PFSK-1 (cell line): ENCODE measurements around the gene SQSTM1.

Source experiments
- FOXP2 ChIP-seq: optimal IDR thresholded peaks from 2 replicates; pipeline ENCODE3; 2011; ENCODE audit warnings: borderline replicate concordance, control low read depth, inconsistent platforms; ENCODE audit not compliant: insufficient read depth; ENCODE audit errors: extremely low read length, extremely low read depth
- POLR2AphosphoS5 ChIP-seq: IDR thresholded peaks from 2 replicates; pipeline ENCODE4 v1.6.1; 2012; ENCODE audit warnings: low read depth, mild to moderate bottlenecking, control low read depth, low read length, moderate library complexity
- SIN3A ChIP-seq: IDR thresholded peaks from 2 replicates; pipeline ENCODE4 v1.6.1; 2012; ENCODE audit warnings: mild to moderate bottlenecking, low read length, moderate library complexity, borderline replicate concordance; ENCODE audit not compliant: insufficient read depth
- TAF1 ChIP-seq: IDR thresholded peaks from 2 replicates; pipeline ENCODE4 v1.6.1; 2012; ENCODE audit warnings: low read length, control low read depth, borderline replicate concordance; ENCODE audit not compliant: insufficient read depth
- TF ChIP-seq, protein P1 (sequence below), 2 experiments: IDR thresholded peaks; 2 replicates each; pipeline versions ENCODE4 v1.6.1 to v1.8.0; 2011 to 2012; ENCODE audit warnings: low read depth in 2 of 2, low read length in 2 of 2, control low read depth in 1 of 2, inconsistent platforms in 1 of 2, mild to moderate bottlenecking in 1 of 2, moderate library complexity in 1 of 2; ENCODE audit not compliant: insufficient read depth in 1 of 2

Gene SQSTM1

DNA sequence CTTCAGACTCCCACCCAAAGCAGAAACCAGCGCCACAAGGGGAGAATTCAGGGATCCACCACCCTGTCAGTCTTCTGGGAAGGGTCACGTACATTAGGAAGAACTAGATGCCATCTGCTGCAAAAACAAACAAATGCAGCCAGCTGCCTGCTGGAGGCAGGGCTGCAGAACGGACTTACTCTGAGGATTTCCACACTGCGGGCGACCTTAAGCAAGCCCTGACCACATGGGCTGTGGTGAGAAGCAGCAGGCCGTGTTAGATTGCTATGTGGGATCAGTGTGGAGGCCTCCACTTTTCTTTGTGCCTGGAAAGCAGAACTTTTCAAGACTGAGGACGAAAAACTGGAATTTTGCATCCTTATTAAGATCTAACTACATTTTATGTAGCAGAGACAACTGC lies 40.3 kb upstream of the SQSTM1 start:
- TF ChIP-seq TAF1 (no peak), SIN3A (no peak), POLR2AphosphoS5 (no peak)
- TF ChIP-seq, protein P1, sequence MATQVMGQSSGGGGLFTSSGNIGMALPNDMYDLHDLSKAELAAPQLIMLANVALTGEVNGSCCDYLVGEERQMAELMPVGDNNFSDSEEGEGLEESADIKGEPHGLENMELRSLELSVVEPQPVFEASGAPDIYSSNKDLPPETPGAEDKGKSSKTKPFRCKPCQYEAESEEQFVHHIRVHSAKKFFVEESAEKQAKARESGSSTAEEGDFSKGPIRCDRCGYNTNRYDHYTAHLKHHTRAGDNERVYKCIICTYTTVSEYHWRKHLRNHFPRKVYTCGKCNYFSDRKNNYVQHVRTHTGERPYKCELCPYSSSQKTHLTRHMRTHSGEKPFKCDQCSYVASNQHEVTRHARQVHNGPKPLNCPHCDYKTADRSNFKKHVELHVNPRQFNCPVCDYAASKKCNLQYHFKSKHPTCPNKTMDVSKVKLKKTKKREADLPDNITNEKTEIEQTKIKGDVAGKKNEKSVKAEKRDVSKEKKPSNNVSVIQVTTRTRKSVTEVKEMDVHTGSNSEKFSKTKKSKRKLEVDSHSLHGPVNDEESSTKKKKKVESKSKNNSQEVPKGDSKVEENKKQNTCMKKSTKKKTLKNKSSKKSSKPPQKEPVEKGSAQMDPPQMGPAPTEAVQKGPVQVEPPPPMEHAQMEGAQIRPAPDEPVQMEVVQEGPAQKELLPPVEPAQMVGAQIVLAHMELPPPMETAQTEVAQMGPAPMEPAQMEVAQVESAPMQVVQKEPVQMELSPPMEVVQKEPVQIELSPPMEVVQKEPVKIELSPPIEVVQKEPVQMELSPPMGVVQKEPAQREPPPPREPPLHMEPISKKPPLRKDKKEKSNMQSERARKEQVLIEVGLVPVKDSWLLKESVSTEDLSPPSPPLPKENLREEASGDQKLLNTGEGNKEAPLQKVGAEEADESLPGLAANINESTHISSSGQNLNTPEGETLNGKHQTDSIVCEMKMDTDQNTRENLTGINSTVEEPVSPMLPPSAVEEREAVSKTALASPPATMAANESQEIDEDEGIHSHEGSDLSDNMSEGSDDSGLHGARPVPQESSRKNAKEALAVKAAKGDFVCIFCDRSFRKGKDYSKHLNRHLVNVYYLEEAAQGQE (IDR thresholded peaks at IDR 0.05; ENCODE audit: insufficient read depth in 1 of 2, low read depth in 2 of 2, low read length in 2 of 2): no peak

DNA sequence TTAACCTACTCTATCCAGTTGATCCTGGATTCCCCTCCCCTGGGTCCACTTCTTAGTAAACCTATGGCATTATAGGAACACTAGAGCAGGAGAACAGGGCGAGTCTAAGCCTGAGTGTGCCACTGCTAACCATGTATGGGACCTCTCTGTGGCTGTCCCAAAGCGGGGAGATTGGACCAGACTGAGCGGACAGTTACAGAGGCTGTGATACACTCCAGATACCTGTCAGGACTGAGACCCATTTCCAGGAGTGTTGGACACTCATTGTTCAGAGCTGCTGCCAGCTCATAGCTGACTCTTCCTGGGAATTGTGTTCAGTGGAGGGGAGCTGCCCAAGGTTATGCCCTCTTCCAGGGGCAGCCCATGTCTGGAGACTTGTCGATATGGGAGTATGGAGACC lies 38.9 kb upstream of the SQSTM1 start:
- TF ChIP-seq TAF1 (no peak), SIN3A (no peak), POLR2AphosphoS5 (no peak), FOXP2 (no peak)
- TF ChIP-seq, protein P1 (IDR thresholded peaks at IDR 0.05; ENCODE audit: insufficient read depth in 1 of 2, low read depth in 2 of 2, low read length in 2 of 2): no peak

DNA sequence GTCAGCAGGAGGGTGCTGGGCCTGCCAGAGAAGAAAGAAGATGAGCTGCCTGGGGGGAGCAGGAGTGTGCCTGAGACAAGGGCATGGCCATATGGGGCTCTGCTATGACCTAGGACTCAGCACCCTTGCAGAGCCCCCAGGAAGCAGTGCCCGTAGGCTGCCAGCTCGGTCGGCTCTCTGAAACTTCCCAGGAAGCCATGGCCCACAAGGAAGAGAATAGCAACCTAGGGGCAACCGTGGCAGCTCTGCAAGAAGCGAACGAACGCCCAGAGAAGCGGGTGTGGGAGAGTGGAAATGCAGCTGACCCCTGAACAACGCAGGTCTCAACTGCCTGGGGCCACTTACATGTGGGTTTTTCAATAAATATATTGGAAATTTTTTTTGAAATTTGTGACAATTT lies 37.6 kb upstream of the SQSTM1 start:
- TF ChIP-seq, protein P1 (IDR thresholded peaks at IDR 0.05; ENCODE audit: insufficient read depth in 1 of 2, low read depth in 2 of 2, low read length in 2 of 2): no peak
- TF ChIP-seq FOXP2: no peak
- no peak for TF ChIP-seq SIN3A
- no peak for TF ChIP-seq TAF1
- no peak for TF ChIP-seq POLR2AphosphoS5

DNA sequence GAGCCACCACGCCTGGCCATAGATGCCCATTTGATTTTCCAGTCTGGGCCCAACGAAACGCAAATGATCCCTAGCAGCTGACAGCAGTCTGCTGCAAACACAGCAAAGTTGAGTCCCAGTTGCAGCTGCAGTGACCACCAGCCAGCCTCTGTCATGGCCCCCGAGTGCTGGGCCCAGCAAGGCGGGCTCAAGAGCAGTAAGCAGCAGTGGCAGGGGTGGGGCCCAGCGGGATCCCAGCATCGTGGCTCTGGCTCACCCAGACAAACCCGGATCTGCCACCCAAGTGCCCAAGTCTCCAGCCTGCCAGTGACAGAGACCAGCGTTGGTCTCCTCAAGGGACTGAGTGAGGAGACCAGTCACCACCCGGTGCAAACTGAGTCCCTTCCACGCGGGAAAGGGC lies 33.8 kb upstream of the SQSTM1 start:
- no peak for TF ChIP-seq SIN3A

DNA sequence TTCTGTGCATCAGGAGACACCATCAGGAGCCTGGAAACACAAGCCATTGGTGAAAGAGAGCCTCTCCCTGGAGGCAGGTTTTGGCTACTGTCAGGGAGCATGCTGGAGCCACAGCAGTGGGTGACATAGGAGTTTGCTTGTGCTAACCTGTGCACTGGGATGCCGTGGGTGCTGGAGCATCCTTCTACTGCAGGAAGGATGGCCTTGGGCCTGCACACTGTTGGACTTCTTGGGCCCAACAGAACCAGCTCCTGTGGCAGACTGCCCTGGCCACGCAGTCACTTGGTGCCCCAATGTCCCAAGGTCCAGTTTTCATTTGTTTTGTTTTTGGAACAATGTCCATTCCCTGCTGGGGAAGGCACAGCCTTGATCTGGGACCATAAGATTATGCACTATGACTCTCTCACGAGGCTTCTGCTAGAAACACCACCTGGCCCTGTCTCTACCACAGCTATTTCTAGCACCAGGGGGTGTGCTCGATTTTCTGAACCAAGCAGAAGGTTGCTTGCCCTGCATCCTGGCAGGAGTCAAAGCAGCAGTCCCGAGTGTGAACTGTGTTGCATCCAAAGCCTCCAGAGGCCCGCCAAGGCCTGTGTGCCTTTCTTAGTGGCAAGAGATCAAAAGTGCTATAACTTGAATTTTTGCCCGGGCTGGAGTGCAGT lies 32.4 kb upstream of the SQSTM1 start:
- TF ChIP-seq FOXP2 (no peak), TAF1 (no peak), SIN3A (no peak), POLR2AphosphoS5 (no peak)
- TF ChIP-seq, protein P1 (IDR thresholded peaks at IDR 0.05; ENCODE audit: insufficient read depth in 1 of 2, low read depth in 2 of 2, low read length in 2 of 2): no peak
